Choroid plexus epithelial cell (primary cell): ENCODE data around the gene ABCA5.
"Not testable (repeated sequence)": the region's sequence is repeated elsewhere in the genome, so short reads cannot be mapped to it uniquely, and the experiment has no call there.

Source experiments
- DNase-seq: peaks from one replicate; pipeline ENCODE4 v3.0.0-alpha.2; 2010; ENCODE audit warnings: low read depth
- H3K4me3 ChIP-seq: 2 replicates; pipeline ENCODE4 v1.5.1; 2011; ENCODE audit warnings: low read depth, mild to moderate bottlenecking, control low read depth, low read length, moderate library complexity
- CTCF ChIP-seq: conservative IDR thresholded peaks from 2 replicates; pipeline ENCODE4 v1.5.1; 2011; ENCODE audit warnings: low read depth, mild to moderate bottlenecking, control low read depth, inconsistent platforms, low read length, moderate library complexity

ABCA5 gene

GRCh38 chr17:69284646-69285045, 42.3 kb downstream of the ABCA5 start:
- no peak for TF ChIP-seq CTCF
- H3K4me3 ChIP-seq = no peak overlapping the region
- no peak for DNase-seq

- no peak for TF ChIP-seq CTCF
- DNase-seq = no peak
- no peak overlapping the region for H3K4me3 ChIP-seq
Measured at GRCh38 chr17:69282002-69282401, 44.9 kb downstream of the ABCA5 start.

GRCh38 chr17:69276279-69276678, 50.7 kb downstream of the ABCA5 start:
- not testable (repeated sequence) for H3K4me3 ChIP-seq, DNase-seq

- no peak for TF ChIP-seq CTCF
- no peak for DNase-seq
- H3K4me3 ChIP-seq = no peak overlapping the region
Measured at GRCh38 chr17:69275751-69276150, 51.2 kb downstream of the ABCA5 start.

GRCh38 chr17:69271023-69271422, 55.9 kb downstream of the ABCA5 start:
- no peak for TF ChIP-seq CTCF
- no peak for DNase-seq
- no peak overlapping the region for H3K4me3 ChIP-seq

- peak; percentile 86 for DNase-seq
- H3K4me3 ChIP-seq = no peak overlapping the region
- TF ChIP-seq CTCF = no peak
Measured at GRCh38 chr17:69269131-69269998, 57.6 kb downstream of the ABCA5 start.

GRCh38 chr17:69268543-69269014, 58.4 kb downstream of the ABCA5 start:
- no peak for TF ChIP-seq CTCF
- H3K4me3 ChIP-seq = no peak overlapping the region
- DNase-seq = peak; percentile 76
